SU-DHL-6 (cell line): ENCODE results near the gene ARMC9.

ENCODE experiments used
- H2AFZ ChIP-seq: fragments of 200-600 bp; sonication (generic); 2 replicates; pipeline ENCODE4 v1.6.1; 2014; ENCODE audit warnings: low read depth, mild to moderate bottlenecking, moderate library complexity, mixed read lengths, antibody characterized with exemption, low read length; ENCODE audit not compliant: severe bottlenecking
- H3F3A ChIP-seq: fragments of 200-600 bp; shearing (Covaris generic); 2 replicates; pipeline ENCODE4 v1.6.0; 2016; ENCODE audit warnings: antibody characterized with exemption, mild to moderate bottlenecking; ENCODE audit not compliant: insufficient read depth
- H3K27ac ChIP-seq: fragments of 200-600 bp; sonication (generic); 2 replicates; pipeline ENCODE4 v1.5.1; 2016; ENCODE audit warnings: low read depth, mild to moderate bottlenecking, low read length, moderate library complexity, mixed read lengths
- H3K27me3 ChIP-seq: fragments of 200-600 bp; sonication (generic), shearing (Covaris generic); 2 replicates; pipeline ENCODE4 v1.6.0; 2014; ENCODE audit warnings: mild to moderate bottlenecking, low read length
- H3K36me3 ChIP-seq: fragments of 200-600 bp; sonication (generic); 2 replicates; pipeline ENCODE4 v1.6.1; 2014; ENCODE audit warnings: mild to moderate bottlenecking, low read length, mixed read lengths
- H3K4me2 ChIP-seq: fragments of 300-600, 200-600 bp; shearing (Covaris generic), sonication (generic); 2 replicates; pipeline ENCODE4 v1.6.0; 2014; ENCODE audit warnings: low read length, low read depth, mild to moderate bottlenecking; ENCODE audit not compliant: poor library complexity, severe bottlenecking
- H3K4me3 ChIP-seq: fragments of 200-600 bp; sonication (generic); 2 replicates; pipeline ENCODE4 v1.5.1; 2014; ENCODE audit warnings: antibody characterized with exemption, low read length, mild to moderate bottlenecking, mixed read lengths; ENCODE audit not compliant: insufficient read depth, poor library complexity, severe bottlenecking
- H3K79me2 ChIP-seq: fragments of 200-600 bp; sonication (generic); 2 replicates; pipeline ENCODE4 v1.6.1; 2014; ENCODE audit warnings: mild to moderate bottlenecking, low read length, moderate library complexity; ENCODE audit not compliant: insufficient read depth
- H3K9ac ChIP-seq: fragments of 200-600 bp; sonication (generic); 2 replicates; pipeline ENCODE4 v1.7.0; 2014; ENCODE audit warnings: mild to moderate bottlenecking, low read length
- H3K9me2 ChIP-seq: fragments of 200-600 bp; sonication (generic); replicated peaks from 2 replicates; pipeline ENCODE4 v1.6.1; 2014; ENCODE audit warnings: low read length; ENCODE audit not compliant: insufficient read depth
- H3K9me3 ChIP-seq: fragments of 200-600 bp; sonication (generic); 2 replicates; pipeline ENCODE4 v1.6.1; 2014; ENCODE audit warnings: low read length, mixed read lengths; ENCODE audit not compliant: insufficient read depth
- H4K20me1 ChIP-seq: fragments of 200-600 bp; sonication (generic); 2 replicates; pipeline ENCODE4 v1.6.1; 2014; ENCODE audit warnings: low read depth, mild to moderate bottlenecking, antibody characterized with exemption, low read length, moderate library complexity, mixed read lengths
- CTCF ChIP-seq: fragments of 200-600 bp; sonication (generic); IDR thresholded peaks from one replicate; pipeline ENCODE4 v1.5.1; 2017; ENCODE audit warnings: antibody characterized with exemption, mild to moderate bottlenecking, low read length, moderate library complexity; ENCODE audit not compliant: insufficient read depth, poor library complexity, severe bottlenecking
- EZH2phosphoT487 ChIP-seq: fragments of 200-600 bp; sonication (generic), shearing (Covaris generic); conservative IDR thresholded peaks from 2 replicates; pipeline ENCODE4 v1.6.1; 2018; ENCODE audit warnings: mild to moderate bottlenecking, antibody characterized with exemption, low read length, moderate library complexity, mixed read lengths

ARMC9 gene

GRCh38 chr2:231168460-231169139, 29.8 kb upstream of the ARMC9 start:
- Histone ChIP-seq H3F3A (peaks cover 1% of the 10 kb centered on the region; the same call in 1 of the 2 replicates), H3K9me2 (no peaks in the 10 kb centered on the region), H3K36me3 (peaks cover 24% of the 10 kb centered on the region; the same call in 1 of the 2 replicates), H3K4me3 (no peak overlapping the region), H3K4me2 (no peak overlapping the region), H3K9ac (no peak overlapping the region), H4K20me1 (no peaks in the 10 kb centered on the region), H3K27me3 (no peaks in the 10 kb centered on the region), H2AFZ (no peak overlapping the region), H3K27ac (no peak overlapping the region), H3K79me2 (no peaks in the 10 kb centered on the region), H3K9me3 (no peaks in the 10 kb centered on the region)
- TF ChIP-seq CTCF = no peak

- Histone ChIP-seq H3K9ac (no peak overlapping the region), H3K27ac (no peak overlapping the region), H3K79me2 (no peaks in the 10 kb centered on the region), H3K9me2 (no peaks in the 10 kb centered on the region), H4K20me1 (no peaks in the 10 kb centered on the region), H3K9me3 (no peaks in the 10 kb centered on the region), H3K4me2 (no peak overlapping the region), H3K27me3 (no peaks in the 10 kb centered on the region), H2AFZ (no peak overlapping the region), H3K36me3 (peaks cover 19% of the 10 kb centered on the region; the same call in 1 of the 2 replicates), H3F3A (peaks cover 6% of the 10 kb centered on the region; the same call in 1 of the 2 replicates), H3K4me3 (no peak overlapping the region)
- no peak for TF ChIP-seq CTCF
- TF ChIP-seq EZH2phosphoT487 = no peak
These were observed 28.9 kb upstream of the ARMC9 start for GRCh38 chr2:231169488-231169887.

GRCh38 chr2:231170055-231170454, 28.4 kb upstream of the ARMC9 start:
- no peak for TF ChIP-seq CTCF
- no peak for TF ChIP-seq EZH2phosphoT487
- Histone ChIP-seq H3K4me2 (no peak overlapping the region), H3K27ac (no peak overlapping the region), H3K9ac (no peak overlapping the region), H4K20me1 (no peaks in the 10 kb centered on the region), H3K79me2 (no peaks in the 10 kb centered on the region), H3K27me3 (no peaks in the 10 kb centered on the region), H3K9me3 (no peaks in the 10 kb centered on the region), H3K36me3 (peaks cover 19% of the 10 kb centered on the region; the same call in 1 of the 2 replicates), H2AFZ (no peak overlapping the region), H3K9me2 (no peaks in the 10 kb centered on the region), H3F3A (peaks cover 6% of the 10 kb centered on the region; the same call in 1 of the 2 replicates), H3K4me3 (no peak overlapping the region)
